Stimulated activated CD4-positive, alpha-beta T cell treated with anti-CD3 and anti-CD28 coated beads, Interleukin-2, amount 100 ng/mL, for 4 hours (primary cell): ENCODE measurements around the gene TPX2.

ENCODE experiments used
- DNase-seq: peaks from one replicate; pipeline ENCODE4 v3.0.0-alpha.2; 2020; ENCODE audit warnings: low read depth

Gene TPX2

DNA sequence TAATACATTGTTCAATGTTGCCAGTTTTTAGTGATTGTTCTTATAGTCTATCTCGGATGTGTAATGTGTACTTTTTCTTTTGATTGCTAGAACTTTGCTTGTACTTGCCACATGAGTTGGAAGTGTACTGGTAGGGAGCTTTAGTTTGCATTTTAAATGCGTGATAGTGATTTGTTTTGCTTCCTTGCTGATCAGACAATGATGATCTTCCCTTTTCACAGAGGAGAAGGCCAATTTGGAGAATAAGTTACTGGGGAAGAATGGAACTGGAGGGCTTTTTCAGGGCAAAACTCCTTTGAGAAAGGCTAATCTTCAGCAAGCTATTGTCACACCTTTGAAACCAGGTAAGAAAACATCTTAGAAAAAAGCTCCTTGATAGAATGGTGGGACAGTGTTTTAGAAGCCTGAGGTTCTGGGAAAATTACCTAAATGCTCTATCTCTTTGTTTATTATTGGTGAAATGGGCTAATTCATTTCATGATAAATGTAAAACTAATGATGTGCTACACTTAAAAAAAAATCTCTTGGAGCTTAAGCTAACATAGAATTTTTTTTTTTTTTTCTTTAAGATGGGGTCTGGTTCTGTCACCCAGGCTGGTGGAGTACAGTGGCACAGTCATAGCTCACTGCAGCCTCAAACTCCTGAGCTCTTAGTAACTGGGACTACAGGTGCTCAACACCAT is 20.9 kb downstream of the TPX2 start:
- no peak for DNase-seq

DNA sequence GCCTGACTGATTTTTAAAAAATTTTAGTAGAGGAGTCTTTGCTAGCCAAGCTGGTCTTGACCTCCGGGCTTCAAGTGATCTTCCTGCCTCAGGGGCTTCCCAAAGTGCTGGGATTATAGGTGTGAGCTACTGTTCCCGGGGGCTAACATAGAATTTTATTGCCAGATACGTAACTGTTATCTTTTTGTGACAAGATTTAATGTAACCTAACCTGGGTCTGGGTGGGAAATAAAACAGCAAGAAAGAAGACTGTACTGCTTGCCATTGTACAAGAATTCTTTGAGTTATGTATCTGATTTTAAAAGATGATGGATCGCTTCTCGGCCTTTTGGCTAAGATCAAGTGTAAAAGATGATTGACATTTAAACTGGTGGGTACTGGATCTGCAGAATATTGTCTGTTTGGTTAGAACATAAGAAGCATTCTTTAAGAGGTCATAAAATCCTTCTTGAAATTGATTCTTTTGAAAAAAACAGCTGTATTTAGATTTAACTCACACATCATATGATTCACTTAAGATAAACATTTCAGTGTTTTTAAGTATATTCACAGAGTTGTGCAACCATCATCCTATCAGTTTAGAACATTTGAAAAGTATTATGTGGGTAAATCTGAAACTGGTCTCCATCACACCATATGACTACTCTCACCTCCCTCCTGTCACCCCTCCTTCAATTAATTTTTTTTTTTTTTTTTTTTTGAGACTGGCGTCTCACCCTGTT is 21.6 kb downstream of the TPX2 start:
- no peak for DNase-seq

DNA sequence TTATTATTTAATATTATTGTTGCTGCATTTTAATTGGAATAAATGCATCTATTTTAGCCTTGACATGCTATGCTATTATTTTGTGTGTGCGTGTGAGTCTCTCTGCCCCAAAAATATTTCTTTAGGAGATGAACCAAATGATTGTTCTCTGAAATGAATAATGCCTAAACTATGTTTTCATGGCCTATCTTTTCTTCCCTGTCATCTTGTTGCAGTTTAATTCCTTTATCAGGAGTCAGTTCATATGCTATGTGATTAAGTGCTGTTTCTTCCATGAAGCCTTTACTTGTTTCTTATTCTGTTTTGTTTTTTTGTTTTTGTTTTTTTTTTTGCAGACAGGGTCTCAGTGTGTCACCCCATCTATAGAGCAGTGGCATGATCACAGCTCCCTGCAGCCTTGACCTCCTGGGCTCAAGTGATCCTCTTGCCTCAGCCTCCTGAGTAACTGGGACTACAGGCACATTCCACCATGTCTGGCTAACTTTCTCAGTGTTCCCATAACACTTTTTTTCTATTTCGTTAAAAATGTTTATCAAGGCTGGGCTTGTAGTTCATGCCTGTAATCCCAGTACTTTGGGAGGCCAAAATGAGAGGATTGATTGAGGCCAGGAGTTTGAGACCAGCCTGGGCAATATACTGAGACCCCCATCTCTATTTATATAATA is 25.7 kb downstream of the TPX2 start:
- no peak for DNase-seq

DNA sequence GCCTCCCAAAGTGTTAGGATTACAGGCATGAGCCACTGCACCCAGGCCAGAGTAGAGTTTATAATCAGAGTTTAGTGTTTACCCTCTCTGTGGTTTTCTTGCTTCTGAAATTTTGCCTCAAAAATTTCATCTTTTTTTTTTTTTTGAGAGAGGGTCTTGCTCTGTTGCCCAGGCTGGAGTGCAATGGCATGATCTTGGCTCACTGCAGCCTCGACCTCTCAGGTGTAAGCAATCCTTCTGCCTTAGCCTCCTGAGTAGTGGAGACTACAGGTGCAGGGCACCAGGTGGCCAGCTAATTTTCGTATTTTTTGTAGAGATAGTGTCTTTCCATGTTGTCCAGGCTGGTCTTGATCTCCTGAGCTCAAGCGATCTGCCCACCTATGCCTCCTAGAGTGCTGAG is 28.7 kb downstream of the TPX2 start:
- no peak for DNase-seq

DNA sequence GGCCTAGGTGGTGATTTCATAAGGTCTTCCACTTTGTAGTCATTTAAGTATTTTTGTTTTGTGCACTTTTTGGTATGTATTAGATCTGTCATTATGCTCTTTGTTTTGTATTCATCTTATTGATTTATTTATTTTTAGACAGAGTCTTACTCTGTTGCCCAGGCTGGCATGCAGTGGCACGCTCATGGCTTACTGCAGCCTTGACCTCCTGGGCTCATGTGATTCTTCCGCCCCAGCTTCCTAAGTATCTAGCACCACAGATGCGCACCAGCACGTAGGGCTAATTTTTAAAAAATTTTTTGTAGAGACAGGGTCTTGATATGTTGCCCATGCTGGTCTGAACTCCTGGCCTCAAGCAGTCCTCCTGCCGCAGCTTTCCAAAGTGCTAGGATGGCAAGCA is 30.6 kb downstream of the TPX2 start:
- DNase-seq = no peak

DNA sequence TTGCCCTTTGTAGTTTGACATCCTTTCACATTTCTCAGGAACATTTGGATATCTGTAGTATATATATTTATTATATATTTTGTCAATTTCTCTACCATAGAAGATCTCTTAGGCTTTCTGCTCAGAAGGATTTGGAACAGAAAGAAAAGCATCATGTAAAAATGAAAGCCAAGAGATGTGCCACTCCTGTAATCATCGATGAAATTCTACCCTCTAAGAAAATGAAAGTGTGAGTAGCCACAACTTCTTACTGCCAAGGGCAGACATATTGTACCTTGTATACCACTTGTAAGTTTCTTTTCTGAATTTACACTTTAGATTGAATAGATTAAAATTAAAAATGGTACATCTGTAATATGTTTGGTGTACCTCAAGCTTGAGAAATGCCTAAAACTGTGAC is 31.2 kb downstream of the TPX2 start:
- no peak for DNase-seq

DNA sequence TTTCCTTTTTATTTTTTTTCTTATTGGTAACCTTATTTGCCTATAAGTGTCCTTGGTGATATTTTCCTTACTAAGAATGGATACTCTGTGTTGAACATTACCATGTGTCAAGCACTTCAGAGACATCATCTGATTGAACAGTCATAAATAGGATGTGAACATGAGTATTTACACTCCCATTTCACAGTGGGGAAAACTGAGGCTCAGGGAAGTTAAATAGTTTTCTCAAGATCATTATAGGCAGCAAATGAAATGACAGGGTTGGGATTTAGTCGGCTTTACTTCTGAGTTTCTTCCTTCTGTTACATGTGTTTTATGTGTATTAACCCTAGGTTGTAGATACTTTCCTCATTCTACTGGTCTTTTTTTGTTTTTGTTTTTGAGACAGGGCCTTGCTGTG is 35.3 kb downstream of the TPX2 start:
- no peak for DNase-seq

DNA sequence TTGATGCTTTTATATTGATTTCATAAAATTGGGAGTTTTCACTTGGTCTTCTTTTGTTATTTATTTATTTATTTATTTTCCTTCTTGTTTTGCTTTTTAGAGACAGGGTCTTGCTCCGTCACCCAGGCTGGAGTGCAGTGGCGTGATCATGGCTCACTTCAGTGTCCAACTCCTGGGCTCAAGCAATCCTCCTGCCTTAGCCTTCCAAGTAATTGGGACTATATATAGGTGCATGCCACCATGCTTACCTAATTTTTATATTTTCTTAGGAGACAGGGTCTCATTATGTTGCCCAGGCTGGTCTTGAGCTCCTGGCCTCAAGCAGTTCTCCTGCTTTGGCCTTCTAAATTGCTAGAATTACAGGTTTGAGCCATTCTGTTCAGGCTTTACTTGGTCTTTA is 41.7 kb downstream of the TPX2 start:
- no peak for DNase-seq

DNA sequence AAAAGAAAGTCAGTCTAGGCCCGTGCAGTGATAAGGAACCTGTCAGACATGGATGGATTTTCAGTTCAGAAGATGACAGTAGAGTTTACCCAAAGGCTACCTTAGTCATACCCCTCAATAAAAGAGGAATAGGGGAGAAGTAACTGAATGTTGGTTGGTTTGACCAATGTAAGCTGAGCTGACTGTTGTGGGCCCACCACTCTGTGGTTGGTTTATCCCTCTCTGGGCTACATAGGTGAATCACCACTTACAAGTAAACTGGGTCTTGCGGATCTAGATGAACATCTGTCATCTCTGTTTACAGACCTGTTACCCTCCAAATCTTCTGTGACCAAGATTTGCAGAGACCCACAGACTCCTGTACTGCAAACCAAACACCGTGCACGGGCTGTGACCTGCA is 42.9 kb downstream of the TPX2 start:
- DNase-seq = no peak

DNA sequence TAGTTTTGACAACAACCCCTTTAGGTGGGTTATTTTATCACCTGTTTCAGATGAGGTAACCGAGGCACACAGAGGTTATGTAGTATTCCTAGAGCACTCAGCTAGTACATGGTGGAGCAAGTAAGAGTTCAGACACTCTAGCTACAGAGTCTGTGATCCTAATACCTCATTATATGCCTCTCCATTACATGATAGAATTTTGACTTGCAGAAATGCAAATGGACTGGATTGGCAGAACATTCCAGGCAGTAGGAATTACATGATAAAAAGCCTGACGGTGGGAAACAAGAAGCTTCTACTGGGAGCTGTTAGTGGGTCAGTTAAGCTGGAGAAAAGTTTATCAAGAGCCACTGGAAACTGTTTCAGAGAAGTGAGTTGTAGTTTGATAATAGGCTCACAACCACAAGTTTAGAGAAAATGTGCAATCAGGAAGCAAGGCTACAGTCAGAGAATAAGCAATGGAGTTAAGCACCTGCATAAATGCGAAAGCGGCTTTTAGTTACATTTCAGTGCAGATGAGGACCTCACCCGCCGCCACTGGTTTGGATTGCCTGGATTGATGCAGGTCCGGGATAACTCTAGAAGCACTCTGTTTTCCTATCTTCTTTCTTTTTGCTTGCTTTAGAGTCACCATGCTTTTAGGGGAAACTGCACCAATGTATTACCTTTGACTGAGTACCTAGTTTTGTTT is 45.4 kb downstream of the TPX2 start:
- no peak for DNase-seq

DNA sequence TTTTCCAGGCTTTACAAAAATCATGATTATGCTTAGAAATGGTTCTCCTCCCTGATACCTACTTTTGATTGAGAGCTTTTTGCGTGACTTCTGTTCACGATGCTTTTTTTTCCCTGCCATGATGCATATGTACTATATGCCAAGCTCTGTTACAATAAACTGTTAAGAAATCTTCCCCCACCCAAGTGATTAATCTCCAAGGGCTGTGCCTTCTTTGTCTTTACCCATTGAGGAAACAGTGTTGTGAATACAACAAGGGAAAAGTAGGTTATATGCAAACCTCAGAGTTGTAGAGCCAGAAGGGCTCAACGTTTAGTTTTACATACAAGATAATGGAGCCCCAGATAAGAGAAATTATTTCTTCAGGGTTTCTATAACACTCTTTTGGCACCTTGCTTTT is 46.0 kb downstream of the TPX2 start:
- DNase-seq = no peak

DNA sequence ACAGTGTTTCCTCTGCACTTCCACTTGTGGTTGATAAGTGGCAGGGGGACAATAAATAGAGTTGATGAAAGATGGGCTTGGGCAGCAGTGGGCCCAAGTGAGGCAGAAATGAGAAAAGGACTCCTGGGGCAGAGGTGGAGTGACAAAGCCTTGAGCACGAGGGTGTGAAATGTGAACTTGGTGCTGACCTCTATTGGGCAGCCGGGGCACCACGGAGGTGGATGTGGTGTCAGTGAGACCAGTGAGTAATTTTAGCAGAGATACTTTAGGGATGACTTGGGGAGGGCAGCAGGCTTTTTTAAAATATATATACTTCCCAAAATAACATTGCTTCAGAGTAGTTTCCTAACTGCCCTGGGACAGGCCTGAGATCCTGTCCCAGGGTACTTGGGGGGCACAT is 49.5 kb downstream of the TPX2 start:
- DNase-seq = no peak

DNA sequence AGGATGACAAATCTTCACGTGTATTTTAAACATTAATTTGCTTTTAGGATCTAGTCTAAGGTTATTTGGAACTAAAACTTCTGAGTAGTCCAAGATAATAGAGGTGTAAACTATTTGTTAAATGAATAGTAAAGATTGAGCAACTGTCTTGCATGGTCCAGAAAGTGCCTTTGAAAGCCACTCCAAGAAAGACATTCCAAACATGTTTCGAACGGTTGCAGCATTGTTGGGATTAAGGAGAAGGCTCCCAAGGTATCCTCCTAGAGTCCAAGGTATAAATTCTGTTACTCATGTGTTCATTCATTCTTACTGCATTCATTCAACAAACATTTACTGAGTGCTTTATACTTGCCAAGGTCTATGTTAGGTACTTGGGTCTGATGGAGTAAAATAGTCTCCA is 51.3 kb downstream of the TPX2 start:
- no peak for DNase-seq

DNA sequence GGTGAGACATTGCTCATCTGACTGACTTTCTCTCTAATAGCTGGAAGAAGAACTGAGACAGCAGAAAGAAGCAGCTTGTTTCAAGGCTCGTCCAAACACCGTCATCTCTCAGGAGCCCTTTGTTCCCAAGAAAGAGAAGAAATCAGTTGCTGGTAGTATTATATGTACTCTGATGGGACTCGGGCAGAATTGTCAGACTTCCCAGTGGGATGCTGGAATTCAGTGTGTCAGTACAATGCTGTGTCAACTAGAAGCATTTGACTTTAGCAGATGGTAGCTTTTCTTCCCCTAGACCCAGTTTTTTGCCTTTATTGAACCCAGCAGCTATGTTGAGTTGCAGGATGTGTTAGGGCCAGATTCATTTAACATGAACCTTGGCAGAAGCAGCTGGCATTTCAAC is 58.3 kb downstream of the TPX2 start:
- DNase-seq = no peak

DNA sequence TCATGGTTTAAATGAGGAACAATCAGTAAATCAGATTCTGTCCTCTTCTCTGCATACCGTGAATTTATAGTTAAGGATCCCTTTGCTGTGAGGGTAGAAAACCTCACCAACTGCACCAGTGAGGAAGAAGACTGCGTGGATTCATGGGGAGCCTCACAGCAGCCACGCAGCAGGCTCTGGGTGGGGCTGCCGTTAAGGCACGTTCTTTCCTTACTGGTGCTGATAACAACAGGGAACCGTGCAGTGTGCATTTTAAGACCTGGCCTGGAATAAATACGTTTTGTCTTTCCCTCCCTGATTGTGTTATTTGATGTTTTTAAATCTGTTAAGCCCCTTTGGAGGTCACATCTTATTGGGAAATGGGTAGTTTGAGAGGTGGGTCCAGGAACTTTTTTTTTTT is 62.4 kb downstream of the TPX2 start:
- DNase-seq = no peak

DNA sequence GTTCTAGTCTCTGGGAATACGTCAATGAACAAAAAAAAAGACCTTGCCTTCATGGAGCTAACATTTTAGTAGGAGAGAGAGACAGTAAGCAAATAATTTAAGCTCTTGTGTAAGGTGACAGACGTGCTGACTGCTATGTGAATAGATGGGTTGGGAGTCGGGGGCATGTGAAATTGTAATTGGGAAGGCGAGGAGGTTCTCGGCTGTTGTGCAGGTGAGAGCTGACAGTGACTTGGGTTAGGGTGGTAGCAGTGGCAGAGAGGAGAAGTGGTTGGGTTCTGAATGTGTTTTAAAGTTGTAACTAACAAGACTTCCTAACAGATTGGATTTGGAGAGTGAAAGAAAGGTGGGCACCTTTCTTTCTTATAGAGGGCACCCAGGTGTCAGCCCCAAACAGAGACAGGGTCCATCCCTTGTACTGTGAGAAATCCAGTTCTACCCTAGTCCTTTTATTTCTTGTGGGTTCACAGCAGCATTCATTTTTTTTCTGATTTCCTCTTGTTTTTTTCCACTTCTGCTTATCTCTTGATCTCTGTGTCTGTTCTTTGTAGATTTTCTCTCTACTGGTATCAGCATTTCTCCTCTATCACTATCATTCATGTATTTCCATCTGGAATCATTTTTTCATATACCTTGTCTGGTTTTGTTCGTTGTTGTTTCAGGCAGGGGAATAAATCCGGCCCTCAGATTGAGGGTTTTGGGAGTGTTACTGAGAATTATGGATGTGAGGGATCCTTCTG is 64.6 kb downstream of the TPX2 start:
- no peak for DNase-seq

DNA sequence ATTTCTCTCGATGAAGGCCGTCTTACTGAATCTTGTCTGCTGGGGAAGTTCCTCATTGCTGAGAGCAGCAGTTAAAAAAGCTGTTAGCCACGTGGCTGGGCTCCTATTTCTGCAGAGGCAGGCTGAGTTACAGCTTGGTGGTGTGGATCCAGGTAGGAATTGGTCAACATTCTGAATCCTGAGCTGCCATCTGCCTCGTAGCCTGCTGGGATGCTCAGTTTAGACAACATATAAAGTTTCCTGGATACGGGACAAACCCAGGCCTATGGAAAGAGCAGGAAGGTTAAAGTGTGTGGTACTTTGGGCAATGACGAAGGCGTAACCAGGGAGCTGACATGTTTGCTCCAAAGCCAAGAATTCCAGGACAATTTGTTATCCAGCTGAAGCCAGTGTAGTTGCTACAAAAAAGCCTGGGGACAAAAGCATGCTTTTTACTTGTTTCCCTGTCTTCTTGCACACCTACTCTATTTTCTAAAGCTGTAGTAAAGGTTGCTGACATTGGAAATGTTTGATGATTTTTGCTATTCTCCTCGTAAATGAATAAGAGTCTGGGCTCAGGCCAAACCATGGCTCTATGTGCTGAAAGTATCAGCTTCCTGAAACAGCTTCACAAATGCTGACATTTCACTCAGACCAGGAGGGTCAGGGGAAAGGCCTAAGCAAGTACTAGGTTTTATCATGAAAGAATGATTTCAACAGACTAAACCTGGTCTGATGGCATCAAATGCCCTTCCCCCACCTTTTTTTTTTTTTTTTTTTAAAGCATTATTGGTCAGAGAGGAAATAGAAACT is 67.7 kb downstream of the TPX2 start:
- no peak for DNase-seq

DNA sequence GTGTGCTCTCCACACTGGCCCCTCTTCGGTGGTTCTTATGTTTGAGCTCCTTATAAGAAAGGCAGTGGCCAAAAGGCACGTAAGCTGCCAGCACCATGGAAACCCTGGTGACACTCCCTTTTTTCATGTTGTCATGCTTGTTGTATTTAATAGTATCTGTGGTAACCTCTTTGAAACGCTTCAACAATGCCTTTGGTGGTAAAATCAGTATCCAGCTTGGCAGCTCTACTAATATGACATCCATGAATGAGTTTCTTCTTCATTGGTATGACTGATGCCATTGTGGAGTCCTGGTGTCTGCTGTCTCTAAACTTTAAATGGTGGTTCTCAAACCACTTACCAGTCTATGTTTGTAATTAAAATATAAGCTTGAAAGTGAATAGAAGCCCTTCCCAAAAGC is 69.4 kb downstream of the TPX2 start:
- DNase-seq = no peak

DNA sequence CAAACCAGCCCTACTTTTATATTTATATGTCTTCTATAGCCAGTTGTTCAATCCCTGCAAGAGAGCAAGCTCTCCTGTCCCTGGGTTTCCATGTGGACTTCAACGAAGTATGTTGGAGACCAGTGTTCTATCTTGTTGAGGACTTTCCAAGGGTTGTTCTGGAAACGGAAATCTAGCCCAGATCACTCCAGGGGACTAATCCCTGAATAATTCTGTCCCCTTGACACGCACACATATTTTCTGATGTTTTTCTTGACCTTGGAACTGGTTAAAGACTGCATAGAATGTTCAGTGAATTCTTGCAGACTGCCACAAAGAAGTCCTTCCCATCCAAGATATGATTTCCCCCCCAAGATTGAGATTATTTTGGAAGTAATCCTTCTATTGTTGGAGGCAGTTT is 70.6 kb downstream of the TPX2 start:
- DNase-seq = no peak

DNA sequence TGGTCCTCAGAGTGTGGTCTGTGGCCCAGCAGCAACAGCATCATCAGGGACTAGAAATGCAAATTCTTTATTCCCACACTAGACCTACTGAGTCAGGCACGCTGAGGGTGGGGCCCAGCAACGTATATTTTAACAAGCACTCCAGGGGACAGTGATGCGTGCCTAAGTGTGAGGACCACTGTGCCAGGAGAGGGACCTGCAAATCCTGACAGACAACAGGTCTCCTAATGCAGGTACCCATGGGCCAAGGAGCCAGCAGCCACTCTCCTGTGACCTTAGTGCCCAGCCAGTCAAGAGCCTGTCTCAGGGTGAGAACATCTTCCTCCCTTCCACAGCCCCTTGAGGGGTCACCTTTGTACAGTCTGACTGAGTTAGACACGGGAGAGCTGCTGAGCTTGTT is 72.1 kb downstream of the TPX2 start:
- DNase-seq = no peak
